MM.1S (cell line): Measurements from ENCODE around the gene CHKB.

Experiments
- EZH2 ChIP-seq: fragments of 300-600 bp; sonication (generic); optimal IDR thresholded peaks from 2 replicates; pipeline ENCODE3; 2017; ENCODE audit warnings: low read depth, mild to moderate bottlenecking, antibody characterized with exemption, low read length, mixed read lengths
- TF ChIP-seq, protein P1 (sequence below): fragments of 300-600 bp; sonication (generic); IDR thresholded peaks from 2 replicates; pipeline ENCODE4 v1.5.1; 2016; ENCODE audit warnings: antibody characterized with exemption, low read length, mixed read lengths

DNA sequence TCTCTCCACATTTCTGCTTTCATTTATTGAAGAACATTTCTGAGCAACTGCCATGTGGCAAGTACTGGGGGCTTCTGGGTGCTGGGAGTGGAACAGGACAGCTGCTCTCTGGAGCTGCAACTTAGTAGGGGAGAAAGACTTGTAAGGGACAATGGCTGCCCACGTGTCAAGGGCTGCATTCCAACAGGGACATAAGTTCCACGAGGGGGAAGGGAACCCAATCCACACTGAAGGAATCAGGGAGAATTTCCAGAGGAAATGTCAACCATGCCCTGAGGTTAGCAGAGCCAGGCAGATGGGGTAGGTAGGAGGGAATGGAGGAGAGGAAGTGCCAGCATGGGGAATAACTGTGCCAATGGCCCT lies 19.7 kb upstream of the CHKB start:
- TF ChIP-seq, protein P1, sequence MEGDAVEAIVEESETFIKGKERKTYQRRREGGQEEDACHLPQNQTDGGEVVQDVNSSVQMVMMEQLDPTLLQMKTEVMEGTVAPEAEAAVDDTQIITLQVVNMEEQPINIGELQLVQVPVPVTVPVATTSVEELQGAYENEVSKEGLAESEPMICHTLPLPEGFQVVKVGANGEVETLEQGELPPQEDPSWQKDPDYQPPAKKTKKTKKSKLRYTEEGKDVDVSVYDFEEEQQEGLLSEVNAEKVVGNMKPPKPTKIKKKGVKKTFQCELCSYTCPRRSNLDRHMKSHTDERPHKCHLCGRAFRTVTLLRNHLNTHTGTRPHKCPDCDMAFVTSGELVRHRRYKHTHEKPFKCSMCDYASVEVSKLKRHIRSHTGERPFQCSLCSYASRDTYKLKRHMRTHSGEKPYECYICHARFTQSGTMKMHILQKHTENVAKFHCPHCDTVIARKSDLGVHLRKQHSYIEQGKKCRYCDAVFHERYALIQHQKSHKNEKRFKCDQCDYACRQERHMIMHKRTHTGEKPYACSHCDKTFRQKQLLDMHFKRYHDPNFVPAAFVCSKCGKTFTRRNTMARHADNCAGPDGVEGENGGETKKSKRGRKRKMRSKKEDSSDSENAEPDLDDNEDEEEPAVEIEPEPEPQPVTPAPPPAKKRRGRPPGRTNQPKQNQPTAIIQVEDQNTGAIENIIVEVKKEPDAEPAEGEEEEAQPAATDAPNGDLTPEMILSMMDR: no peak
- no peak for TF ChIP-seq EZH2
